Epithelial cell of esophagus (primary cell): ENCODE measurements around the gene ZNF718.
"Not testable (repeated sequence)": the region's sequence is repeated elsewhere in the genome, so short reads cannot be mapped to it uniquely, and the experiment has no call there.

Source experiments
- DNase-seq: peaks from one replicate; pipeline ENCODE4 v3.0.0; 2010; ENCODE audit warnings: low read depth
- H3K4me3 ChIP-seq: 2 replicates; pipeline ENCODE4 v1.5.1; 2011; ENCODE audit warnings: mild to moderate bottlenecking, low read length, control low read depth
- TF ChIP-seq, protein P1 (sequence below): IDR thresholded peaks from 2 replicates; pipeline ENCODE4 v1.5.1; 2011; ENCODE audit warnings: low read depth, mild to moderate bottlenecking, low read length, control low read depth, inconsistent platforms; ENCODE audit not compliant: insufficient read depth; ENCODE audit errors: missing control alignments

Gene ZNF718

DNA sequence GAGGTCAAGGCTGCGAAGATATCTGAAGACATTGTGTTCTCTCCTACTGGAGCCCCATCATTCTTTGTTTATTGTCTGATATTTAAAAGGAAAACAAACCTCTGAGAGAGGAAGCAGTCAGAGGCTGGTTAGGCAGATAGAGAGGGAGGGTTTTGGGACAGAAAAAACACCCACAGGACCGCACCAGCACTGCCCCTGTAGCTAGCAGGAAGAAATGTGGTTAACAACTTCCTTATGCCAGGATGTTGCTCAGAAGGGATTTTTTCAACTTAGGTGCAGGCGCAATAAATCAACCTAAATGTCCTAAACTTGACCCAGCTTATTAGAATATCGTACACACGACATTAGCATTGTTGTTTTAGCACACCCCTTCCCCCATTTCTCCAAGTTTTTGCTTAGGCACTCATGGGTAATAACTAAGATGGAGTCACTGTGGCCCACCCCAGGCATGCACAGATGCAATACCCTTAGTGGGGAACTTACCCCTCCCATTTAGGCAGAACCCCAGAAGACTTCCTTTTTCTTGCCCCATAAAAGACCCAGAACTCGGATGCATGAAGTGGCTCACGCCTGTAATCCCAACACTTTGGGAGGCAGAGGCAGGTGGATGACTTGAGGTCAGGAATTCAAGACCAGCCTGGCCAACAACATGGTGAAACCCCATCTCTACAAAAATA lies 2.8 kb upstream of the ZNF718 start:
- TF ChIP-seq, protein P1, sequence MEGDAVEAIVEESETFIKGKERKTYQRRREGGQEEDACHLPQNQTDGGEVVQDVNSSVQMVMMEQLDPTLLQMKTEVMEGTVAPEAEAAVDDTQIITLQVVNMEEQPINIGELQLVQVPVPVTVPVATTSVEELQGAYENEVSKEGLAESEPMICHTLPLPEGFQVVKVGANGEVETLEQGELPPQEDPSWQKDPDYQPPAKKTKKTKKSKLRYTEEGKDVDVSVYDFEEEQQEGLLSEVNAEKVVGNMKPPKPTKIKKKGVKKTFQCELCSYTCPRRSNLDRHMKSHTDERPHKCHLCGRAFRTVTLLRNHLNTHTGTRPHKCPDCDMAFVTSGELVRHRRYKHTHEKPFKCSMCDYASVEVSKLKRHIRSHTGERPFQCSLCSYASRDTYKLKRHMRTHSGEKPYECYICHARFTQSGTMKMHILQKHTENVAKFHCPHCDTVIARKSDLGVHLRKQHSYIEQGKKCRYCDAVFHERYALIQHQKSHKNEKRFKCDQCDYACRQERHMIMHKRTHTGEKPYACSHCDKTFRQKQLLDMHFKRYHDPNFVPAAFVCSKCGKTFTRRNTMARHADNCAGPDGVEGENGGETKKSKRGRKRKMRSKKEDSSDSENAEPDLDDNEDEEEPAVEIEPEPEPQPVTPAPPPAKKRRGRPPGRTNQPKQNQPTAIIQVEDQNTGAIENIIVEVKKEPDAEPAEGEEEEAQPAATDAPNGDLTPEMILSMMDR = no peak
- H3K4me3 ChIP-seq = no peak overlapping the region
- DNase-seq = no peak

DNA sequence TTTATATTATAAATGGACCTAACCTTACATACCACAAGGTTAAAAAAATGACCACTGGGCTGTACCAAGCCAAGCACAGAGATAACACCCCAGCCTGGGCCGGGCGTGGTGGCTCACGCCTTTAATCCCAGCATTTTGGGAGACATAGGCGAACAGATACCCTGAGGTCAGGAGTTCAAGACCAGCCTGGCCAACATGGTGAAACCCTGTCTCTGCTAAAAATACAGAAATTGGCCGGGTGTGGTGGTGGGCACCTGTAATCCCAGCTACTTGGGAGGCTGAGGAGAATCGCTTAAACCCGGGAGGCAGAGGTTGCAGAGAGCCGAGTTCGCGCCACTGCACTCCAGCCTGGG lies 403 bp upstream of the ZNF718 start:
- DNase-seq = not testable (repeated sequence)

DNA sequence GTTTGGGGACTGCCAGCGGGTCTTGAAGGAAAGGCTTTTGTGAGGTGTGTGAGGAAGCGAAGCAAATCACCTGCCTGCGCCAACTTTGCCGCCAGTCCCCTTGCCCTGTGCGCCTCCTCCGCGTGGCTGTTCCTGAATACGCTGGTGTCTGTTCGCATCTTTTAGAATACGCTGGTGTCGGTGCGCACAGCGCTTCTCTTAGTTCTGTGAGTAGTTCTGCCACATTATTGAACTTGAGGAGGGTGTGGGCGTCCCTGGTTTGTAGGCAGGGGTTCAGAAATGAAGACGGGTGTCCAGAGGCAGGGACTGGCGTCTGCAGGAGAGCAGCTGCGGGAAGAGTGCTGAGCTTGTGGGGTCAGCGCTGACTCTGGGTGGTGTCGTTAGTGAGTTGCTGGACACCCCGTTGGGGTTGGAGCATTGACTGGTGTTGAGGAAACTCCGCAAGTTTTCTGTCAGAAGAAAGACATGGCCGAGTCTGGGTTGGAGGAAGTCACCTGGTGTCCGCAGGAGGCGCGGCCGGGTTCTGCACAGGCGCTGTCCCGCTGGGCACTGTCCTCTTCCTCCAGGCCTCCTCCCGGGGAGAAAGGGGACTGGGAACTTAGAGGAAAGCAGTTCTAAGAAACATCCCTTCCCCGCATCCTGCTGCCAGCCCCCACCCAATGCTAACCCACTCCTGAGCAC lies 930 bp downstream of the ZNF718 start:
- TF ChIP-seq, protein P1 = peak; percentile 1
- peak overlapping the region; percentile 90 for H3K4me3 ChIP-seq
- peak; percentile 73 for DNase-seq

More for the DNA sequence above, 403 bp upstream of the ZNF718 start:
- H3K4me3 ChIP-seq = peak overlapping the region; percentile 90

GRCh38 chr4:125833-126232 lies 1.5 kb downstream of the ZNF718 start:
- TF ChIP-seq, protein P1 = no peak
- DNase-seq = peak; percentile 65
- peak overlapping the region; percentile 90 for H3K4me3 ChIP-seq

GRCh38 chr4:132483-132882 lies 8.2 kb downstream of the ZNF718 start:
- H3K4me3 ChIP-seq = no peak overlapping the region
- TF ChIP-seq, protein P1 = no peak
- no peak for DNase-seq

- TF ChIP-seq, protein P1 = no peak
- no peak overlapping the region for H3K4me3 ChIP-seq
Observed at GRCh38 chr4:138935-139334, 14.6 kb downstream of the ZNF718 start.

GRCh38 chr4:139691-140090 lies 15.4 kb downstream of the ZNF718 start:
- DNase-seq = no peak
- TF ChIP-seq, protein P1 = no peak
- no peak overlapping the region for H3K4me3 ChIP-seq

More at GRCh38 chr4:138935-139334, 14.6 kb downstream of the ZNF718 start:
- no peak for DNase-seq
